Measurements from ENCODE around the gene MED14. TPM values are rescaled to one million over a fixed set of nuclear protein-coding genes. Genes with fewer than 3 reads are reported as not detected.

MED14 gene
- total and polyA plus RNA-seq, 10 donors = 6.9 to 63.9 (median 47.0) TPM

DNA sequence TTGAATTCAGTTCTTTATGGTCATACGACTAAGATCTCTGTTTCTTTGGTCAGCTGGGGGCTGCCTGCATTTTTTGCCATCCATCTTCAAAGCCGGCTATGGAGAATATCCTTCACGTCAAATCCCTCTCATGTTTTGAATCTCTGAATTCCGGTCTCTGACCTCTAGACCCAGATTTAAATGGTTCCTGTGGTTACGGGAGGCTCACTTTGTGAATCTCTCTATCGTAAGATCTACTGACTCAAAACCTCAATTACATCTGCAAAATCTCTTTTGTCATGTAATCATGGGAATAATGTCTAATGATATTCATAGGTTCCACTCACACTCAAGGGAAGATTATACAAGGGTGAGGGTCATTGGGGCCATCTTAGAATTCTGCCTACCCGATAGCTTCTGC is 117.8 kb downstream of the MED14 start:
- intact Hi-C loops (cut with DNase I; ENCODE audit: low total_unique reads) = no loop called here
- DNase-seq = no peak
- Histone ChIP-seq H3K4me3 (no peak overlapping the region), H3K4me1 (no peaks in the 10 kb centered on the region), H3K27ac (no peak overlapping the region), H3K27me3 (replicated peaks in 1 of 7) (no peaks in the 10 kb centered on the region), H3K36me3 (no peaks in the 10 kb centered on the region), H3K9me3 (no peaks in the 10 kb centered on the region)
- 80 to 99% (median 92%) methylated on average over 7 of the region's 7 CpGs for WGBS, 5 donors
- no peak for TF ChIP-seq POLR2A (IDR thresholded peaks at IDR 0.05)
- TF ChIP-seq POLR2AphosphoS5 (IDR thresholded peaks at IDR 0.05) = no peak
- TF ChIP-seq, protein P1, sequence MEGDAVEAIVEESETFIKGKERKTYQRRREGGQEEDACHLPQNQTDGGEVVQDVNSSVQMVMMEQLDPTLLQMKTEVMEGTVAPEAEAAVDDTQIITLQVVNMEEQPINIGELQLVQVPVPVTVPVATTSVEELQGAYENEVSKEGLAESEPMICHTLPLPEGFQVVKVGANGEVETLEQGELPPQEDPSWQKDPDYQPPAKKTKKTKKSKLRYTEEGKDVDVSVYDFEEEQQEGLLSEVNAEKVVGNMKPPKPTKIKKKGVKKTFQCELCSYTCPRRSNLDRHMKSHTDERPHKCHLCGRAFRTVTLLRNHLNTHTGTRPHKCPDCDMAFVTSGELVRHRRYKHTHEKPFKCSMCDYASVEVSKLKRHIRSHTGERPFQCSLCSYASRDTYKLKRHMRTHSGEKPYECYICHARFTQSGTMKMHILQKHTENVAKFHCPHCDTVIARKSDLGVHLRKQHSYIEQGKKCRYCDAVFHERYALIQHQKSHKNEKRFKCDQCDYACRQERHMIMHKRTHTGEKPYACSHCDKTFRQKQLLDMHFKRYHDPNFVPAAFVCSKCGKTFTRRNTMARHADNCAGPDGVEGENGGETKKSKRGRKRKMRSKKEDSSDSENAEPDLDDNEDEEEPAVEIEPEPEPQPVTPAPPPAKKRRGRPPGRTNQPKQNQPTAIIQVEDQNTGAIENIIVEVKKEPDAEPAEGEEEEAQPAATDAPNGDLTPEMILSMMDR (IDR thresholded peaks at IDR 0.05 in 8 of 11, conservative IDR thresholded peaks at IDR 0.05 in 3 of 11) = no peak

DNA sequence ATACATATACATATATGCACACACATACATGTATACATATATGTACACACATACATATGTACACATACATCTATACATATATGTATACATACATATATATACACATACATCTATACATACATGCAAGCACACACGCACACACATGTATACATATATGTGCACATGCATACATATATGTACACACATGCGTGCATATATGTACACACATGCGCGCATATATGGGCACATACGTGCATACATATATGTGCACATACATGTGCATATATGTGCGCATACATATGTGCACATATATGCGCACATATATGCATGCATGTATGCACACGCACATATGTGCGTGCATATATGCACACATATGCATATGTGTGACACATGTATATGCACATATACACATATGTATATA is 119.4 kb downstream of the MED14 start:
- no peak overlapping the region for H3K4me3 ChIP-seq
- H3K36me3 ChIP-seq = no peaks in the 10 kb centered on the region
- H3K9me3 ChIP-seq = no peaks in the 10 kb centered on the region
- no peak for DNase-seq
- no peaks in the 10 kb centered on the region for H3K27me3 ChIP-seq (replicated peaks in 1 of 7)
- H3K4me1 ChIP-seq = no peaks in the 10 kb centered on the region
- WGBS, 5 donors = 77 to 90% (median 84%) methylated on average over 8 to 9 of the region's 9 CpGs
- TF ChIP-seq, protein P1 (IDR thresholded peaks at IDR 0.05 in 8 of 11, conservative IDR thresholded peaks at IDR 0.05 in 3 of 11) = no peak
- TF ChIP-seq POLR2A (IDR thresholded peaks at IDR 0.05) = no peak
- TF ChIP-seq POLR2AphosphoS5 (IDR thresholded peaks at IDR 0.05) = no peak
- no peak overlapping the region for H3K27ac ChIP-seq
- intact Hi-C loops (cut with DNase I; ENCODE audit: low total_unique reads) = no loop called here

DNA sequence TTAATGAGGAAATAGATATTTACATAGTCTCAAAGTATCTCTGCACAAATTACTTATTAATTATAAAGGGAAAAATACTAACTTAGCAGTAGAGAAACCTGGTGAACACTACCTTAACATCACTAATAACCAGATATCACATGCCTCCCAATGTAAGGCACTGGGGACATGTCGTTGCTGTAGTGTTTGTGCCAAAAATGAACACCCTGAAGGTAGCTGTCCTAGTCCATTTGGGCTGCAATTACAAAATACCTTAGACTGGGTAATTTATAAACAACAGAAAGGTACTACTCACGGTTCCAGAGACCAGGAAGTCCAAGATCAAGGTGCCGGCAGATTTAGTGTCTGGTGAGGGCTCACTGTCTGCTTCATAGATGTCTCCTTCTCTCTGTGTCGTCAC is 122.8 kb downstream of the MED14 start:
- Histone ChIP-seq H3K4me3 (no peak overlapping the region), H3K36me3 (no peaks in the 10 kb centered on the region), H3K27me3 (replicated peaks in 1 of 7) (no peaks in the 10 kb centered on the region), H3K27ac (no peak overlapping the region), H3K9me3 (no peaks in the 10 kb centered on the region), H3K4me1 (no peaks in the 10 kb centered on the region)
- TF ChIP-seq POLR2AphosphoS5 (IDR thresholded peaks at IDR 0.05) (no peak), POLR2A (IDR thresholded peaks at IDR 0.05) (no peak)
- TF ChIP-seq, protein P1 (IDR thresholded peaks at IDR 0.05 in 8 of 11, conservative IDR thresholded peaks at IDR 0.05 in 3 of 11) = no peak
- intact Hi-C loops (cut with DNase I; ENCODE audit: low total_unique reads) = no loop called here
- no peak for DNase-seq
- WGBS, 5 donors = 57 to 66% (median 63%) methylated on average over 4 of the region's 4 CpGs

DNA sequence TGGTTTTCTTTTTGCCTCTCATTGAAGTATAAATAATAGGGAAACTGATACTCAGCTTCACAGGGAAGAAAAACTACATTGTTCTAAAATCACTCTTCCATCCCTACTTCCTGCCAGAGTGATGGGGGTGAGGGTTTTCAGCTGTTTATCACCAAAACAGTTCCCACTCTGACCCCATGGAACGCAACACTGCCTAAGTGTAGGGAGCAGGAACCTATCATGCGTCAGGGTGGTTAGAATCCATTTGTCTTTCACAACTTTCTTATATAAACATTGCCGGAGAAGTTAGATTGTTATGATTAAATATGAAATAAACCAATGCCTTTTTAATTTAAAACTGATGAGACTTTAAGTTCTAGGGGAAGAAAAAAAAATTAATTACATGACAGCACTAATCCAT is 128.0 kb downstream of the MED14 start:
- Histone ChIP-seq H3K27me3 (replicated peaks in 1 of 7) (peaks cover 0 to 4% (median 0%) of the 10 kb centered on the region in 7 donors), H3K36me3 (peaks cover 0 to 29% (median 7%) of the 10 kb centered on the region in 6 donors), H3K4me3 (no peak overlapping the region), H3K27ac (no peak overlapping the region), H3K4me1 (no peaks in the 10 kb centered on the region), H3K9me3 (no peaks in the 10 kb centered on the region)
- no peak for DNase-seq
- WGBS, 5 donors = 69 to 89% (median 82%) methylated on average over 3 of the region's 3 CpGs
- TF ChIP-seq POLR2A (IDR thresholded peaks at IDR 0.05) = no peak
- TF ChIP-seq, protein P1 (IDR thresholded peaks at IDR 0.05 in 8 of 11, conservative IDR thresholded peaks at IDR 0.05 in 3 of 11) = no peak
- no peak for TF ChIP-seq POLR2AphosphoS5 (IDR thresholded peaks at IDR 0.05)
- intact Hi-C loops (cut with DNase I; ENCODE audit: low total_unique reads) = no loop called here

All from spleen (tissue), 11 donors.